K562 (cell line): ENCODE results near the gene ADAMTSL3. TPM values are rescaled to one million over a fixed set of nuclear protein-coding genes. Genes with fewer than 3 reads are reported as not detected.
A peak's percentile ranks its signal among the peaks of the same experiment; 100 is the strongest.

Experiments
- ATAC-seq: fragments of 200-7000 bp; cut with Tn5 transposase; 3 replicates; pipeline ENCODE4 v1.9.1; 2020; ENCODE audit warnings: moderate library complexity
- BruUV-seq: library from RNA; stranded (reverse); fragments of 400-500 nt; replicated peaks from 2 replicates; lab custom pipeline; 2021; lab: Mats Ljungman, UMichigan
- CTCF ChIA-PET: fragments of 300-600 bp; formaldehyde crosslinking; extraction: SDS; loops from one replicate; lab custom pipeline; 2021; ENCODE audit warnings: low intra/inter-chr PET ratio; lab: Yijun Ruan, JAX
- POLR2A ChIA-PET: fragments of 300-600, 350-650 bp; sonication (Branson Sonifier 250); formaldehyde crosslinking; extraction: SDS; loops from one replicate; lab custom pipeline; 2021; ENCODE audit warnings: antibody characterized with exemption, inconsistent platforms; lab: Yijun Ruan, JAX
- DNase-seq, 4 experiments: peaks; one replicate each; pipeline versions ENCODE4 v3.0.0 to v3.0.0-alpha.2; 2011 to 2018; ENCODE audit warnings: low spot score in 3 of 4, mixed read lengths in 3 of 4; ENCODE audit errors: extremely low read depth in 1 of 4
- FAIRE-seq: peaks from 2 replicates; lab custom pipeline; 2011; peaks lifted over from hg19 to GRCh38; lab: Jason Lieb, UNC
- H2AFZ ChIP-seq: 2 replicates; pipeline ENCODE4 v1.6.0; 2011; ENCODE audit warnings: low read depth, low read length, control low read depth, inconsistent platforms
- H3K27ac ChIP-seq: fragments of 200-600 bp; 3 replicates; pipeline ENCODE4 v1.8.0; 2011; ENCODE audit warnings: low read depth, mild to moderate bottlenecking, control low read depth, inconsistent platforms, low read length, moderate library complexity, mixed read lengths; ENCODE audit errors: extremely low read depth
- H3K27me3 ChIP-seq, 2 experiments: fragments of 300-600 bp in 1 of 2; 2 replicates in 1 of 2; 3 replicates in 1 of 2; pipeline versions ENCODE4 v1.6.0 to v1.8.0; 2011; ENCODE audit warnings: inconsistent platforms in 2 of 2, low read length in 2 of 2, mild to moderate bottlenecking in 1 of 2, mixed read lengths in 1 of 2, moderate library complexity in 1 of 2; ENCODE audit not compliant: control insufficient read depth in 2 of 2, insufficient read depth in 2 of 2
- H3K36me3 ChIP-seq: fragments of 300-600 bp; 3 replicates; pipeline ENCODE4 v1.8.0; 2011; ENCODE audit warnings: mild to moderate bottlenecking, low read length, inconsistent platforms; ENCODE audit not compliant: control insufficient read depth, insufficient read depth
- H3K4me1 ChIP-seq, 2 experiments: fragments of 200-600 bp in 1 of 2; replicated peaks in 1 of 2; 2 replicates in 1 of 2; 3 replicates in 1 of 2; pipeline versions ENCODE4 v1.5.1 to v1.8.0; 2011; ENCODE audit warnings: inconsistent platforms in 2 of 2, low read length in 2 of 2, mild to moderate bottlenecking in 1 of 2, mixed read lengths in 1 of 2, moderate library complexity in 1 of 2; ENCODE audit not compliant: control insufficient read depth in 2 of 2, insufficient read depth in 2 of 2
- H3K4me2 ChIP-seq: 2 replicates; pipeline ENCODE4 v1.6.1; 2011; ENCODE audit warnings: low read length, control low read depth, inconsistent platforms, mixed read lengths; ENCODE audit not compliant: insufficient read depth
- H3K4me3 ChIP-seq: fragments of 200-600 bp; sonication (generic), shearing (Covaris generic); 2 replicates; pipeline ENCODE4 v1.5.1; 2016; ENCODE audit warnings: control low read depth, inconsistent platforms
- H3K79me2 ChIP-seq: fragments of 200-600 bp; 3 replicates; pipeline ENCODE4 v1.8.0; 2011; ENCODE audit warnings: low read length, inconsistent platforms; ENCODE audit not compliant: control insufficient read depth, insufficient read depth
- H3K9ac ChIP-seq, 2 experiments: 2 replicates each; pipeline versions ENCODE4 v1.6.0 to v1.6.1; 2011; ENCODE audit warnings: low read depth in 2 of 2, low read length in 2 of 2, control low read depth in 1 of 2, inconsistent platforms in 1 of 2, mild to moderate bottlenecking in 1 of 2, mixed read lengths in 1 of 2; ENCODE audit not compliant: insufficient read depth in 1 of 2
- H3K9me1 ChIP-seq: one replicate; pipeline ENCODE4 v1.6.0; 2011; ENCODE audit warnings: inconsistent platforms, mild to moderate bottlenecking, low read length, moderate library complexity; ENCODE audit not compliant: control insufficient read depth, insufficient read depth
- H3K9me3 ChIP-seq: replicated peaks from 2 replicates; pipeline ENCODE4 v1.5.1; 2011; ENCODE audit warnings: low read depth, low read length, inconsistent platforms; ENCODE audit not compliant: control insufficient read depth, insufficient read depth
- H4K20me1 ChIP-seq: replicated peaks from 2 replicates; pipeline ENCODE4 v1.6.1; 2011; ENCODE audit warnings: low read length, inconsistent platforms, mixed read lengths; ENCODE audit not compliant: control insufficient read depth, insufficient read depth
- CSDE1 ChIP-seq, 2 experiments: fragments of 450-650 bp; IDR thresholded peaks; 2 replicates each; pipeline ENCODE4 v1.6.1; 2016; ENCODE audit warnings: mild to moderate bottlenecking in 1 of 2
- DEAF1 ChIP-seq: fragments of 450-650 bp; formaldehyde crosslinking; IDR thresholded peaks from 2 replicates; pipeline ENCODE4 v1.4.0; 2020; ENCODE audit warnings: mild to moderate bottlenecking, moderate library complexity
- ELF1 ChIP-seq: fragments of 200-800 bp; sonication (Bioruptor generic); IDR thresholded peaks from 2 replicates; pipeline ENCODE4 v1.6.1; 2016; ENCODE audit warnings: missing genetic modification characterization, missing compliant biosample characterization
- ELF2 ChIP-seq: fragments of 250-450 bp; sonication (Bioruptor Pico); IDR thresholded peaks from 2 replicates; pipeline ENCODE4 v1.5.0; 2021; ENCODE audit warnings: mild to moderate bottlenecking
- NONO ChIP-seq, 2 experiments: fragments of 200-400 bp in 1 of 2; fragments of 450-650 bp in 1 of 2; formaldehyde crosslinking in 1 of 2; IDR thresholded peaks; 2 replicates each; pipeline ENCODE4 v1.6.1; 2017; ENCODE audit warnings: low read depth in 2 of 2, mild to moderate bottlenecking in 2 of 2, moderate library complexity in 2 of 2, low read length in 1 of 2
- NR3C1 ChIP-seq: sonication (generic); formaldehyde crosslinking; IDR thresholded peaks from 2 replicates; pipeline ENCODE4 v1.8.1; 2022; ENCODE audit warnings: missing genetic modification reagents
- RFX1 ChIP-seq: fragments of 450-650 bp; IDR thresholded peaks from 2 replicates; pipeline ENCODE4 v1.6.1; 2016; ENCODE audit warnings: mild to moderate bottlenecking, moderate library complexity
- ZNF121 ChIP-seq: sonication (generic); formaldehyde crosslinking; conservative IDR thresholded peaks from 2 replicates; pipeline ENCODE4 v1.8.0; 2022; ENCODE audit warnings: missing genetic modification reagents
- ZNF175 ChIP-seq: fragments of 200-800 bp; sonication (Bioruptor generic); IDR thresholded peaks from 2 replicates; pipeline ENCODE4 v1.6.1; 2016; ENCODE audit warnings: low read depth, mild to moderate bottlenecking, missing genetic modification characterization, missing compliant biosample characterization
- ZNF318 ChIP-seq, 2 experiments: fragments of 450-650 bp; IDR thresholded peaks; 2 replicates each; pipeline ENCODE4 v1.6.1; 2016; ENCODE audit warnings: mild to moderate bottlenecking in 2 of 2, borderline replicate concordance in 1 of 2, low read depth in 1 of 2, moderate library complexity in 1 of 2
- WGBS: fragments of 100-300 bp; shearing (Covaris generic); methylation state at CpG from one replicate; pipeline ENCODE4 v1.1.6; 2016; ENCODE audit warnings: low coverage, mixed read lengths; ENCODE audit not compliant: insufficient coverage; ENCODE audit errors: missing lambda C conversion rate; 5-methylcytosine and 5-hydroxymethylcytosine counted together
- in situ Hi-C: fragments of 300-500 bp; cut with MboI; formaldehyde crosslinking; loops from 4 replicates; pipeline ENCODE4 v1.15.0; 2018; ENCODE audit warnings: inconsistent platforms, mixed read lengths
- intact Hi-C: fragments of 100-400 bp; cut with micrococcal nuclease; formaldehyde crosslinking; loops from 2 replicates; pipeline ENCODE4 v1.14.2; 2022
- polyA plus RNA-seq, 8 experiments: library from polyadenylated mRNA; depleted of rRNA in 4 of 8; stranded (reverse) in 5 of 8; unstranded in 3 of 8; fragments of >200 nt; fragmentation: Nextera tagmentation in 2 of 8; fragmentation: Illumina TruSeq in 1 of 8; extraction: Ambion mirVana in 2 of 8; extraction: Trizol in 1 of 8; gene quantifications; 2 replicates each; pipeline versions ENCODE4 v1.2.1 to v1.2.3, GENCODE V29; 2011 to 2014; ENCODE audit warnings: inconsistent platforms in 1 of 8, missing spikeins in 1 of 8
- total RNA-seq, 7 experiments: library from RNA; depleted of rRNA in 6 of 7; stranded (reverse); fragments of >200 nt in 6 of 7; fragmentation: Illumina TruSeq in 2 of 7; extraction: Trizol in 2 of 7; gene quantifications; 2 replicates each; pipeline versions ENCODE4 v1.2.1 to v1.2.3, GENCODE V29; 2011 to 2021; ENCODE audit warnings: low replicate concordance in 1 of 7
- TF ChIP-seq, protein P1 (sequence below): sonication (generic); formaldehyde crosslinking; IDR thresholded peaks from 2 replicates; pipeline ENCODE4 v1.9.0; 2022; ENCODE audit warnings: mild to moderate bottlenecking, missing genetic modification reagents
- TF ChIP-seq, protein P2 (sequence below): sonication (generic); formaldehyde crosslinking; IDR thresholded peaks from 2 replicates; pipeline ENCODE4 v1.8.1; 2023; ENCODE audit warnings: mild to moderate bottlenecking, missing genetic modification reagents

Gene ADAMTSL3
- total and polyA plus RNA-seq, 9 of the 15 experiments (the other 6 are each of a cell fraction or from before 2014, with no cell fraction given): 0.01 to 0.18 (median 0.07) TPM; not detected in 3

- H3K36me3 ChIP-seq: no peaks in the 10 kb centered on the region
- H3K27me3 ChIP-seq: peaks cover 3 to 36% of the 10 kb centered on the region in 2 experiments; a peak in 3 of 5 replicates
- H3K79me2 ChIP-seq: no peaks in the 10 kb centered on the region
- ATAC-seq: no peak
- no peak overlapping the region for H3K4me2 ChIP-seq
- no peaks in the 10 kb centered on the region for H3K9me3 ChIP-seq
- CTCF ChIA-PET: no interaction called here
- DNase-seq: peak in 1 of 4 experiments; percentile 4
- in situ Hi-C loops (no loop called here), intact Hi-C loops (no loop called here)
- no peaks in the 10 kb centered on the region for H4K20me1 ChIP-seq
- no peak overlapping the region for H3K4me3 ChIP-seq
- POLR2A ChIA-PET: interaction anchor here (0.6 kb wide), 1 partner anchor 10 kb away, joined by 3 read pairs; no protein-coding TSS in a partner anchor
- no peak overlapping the region for H3K27ac ChIP-seq
- H3K9me1 ChIP-seq: no peaks in the 10 kb centered on the region
- no peak overlapping the region for H3K9ac ChIP-seq
- FAIRE-seq: no peak
- H2AFZ ChIP-seq: no peak overlapping the region
- BruUV-seq: no TSS peak
- 9% methylated on average over 14 of the region's 18 CpGs for WGBS
- H3K4me1 ChIP-seq: no peaks in the 10 kb centered on the region
- TF ChIP-seq CSDE1 (IDR thresholded peaks at IDR 0.05) (no peak), RFX1 (no peak), ELF2 (CRISPR knock-in tag) (no peak), NR3C1 (CRISPR knock-in tag) (no peak), NONO (IDR thresholded peaks at IDR 0.05; ENCODE audit: low read depth in 2 of 2, low read length in 1 of 2) (no peak), ELF1 (tag) (no peak), ZNF175 (no peak), ZNF121 (CRISPR knock-in tag) (no peak), ZNF318 (IDR thresholded peaks at IDR 0.05; ENCODE audit: borderline replicate concordance in 1 of 2, low read depth in 1 of 2) (no peak), DEAF1 (no peak)
- TF ChIP-seq, protein P1, sequence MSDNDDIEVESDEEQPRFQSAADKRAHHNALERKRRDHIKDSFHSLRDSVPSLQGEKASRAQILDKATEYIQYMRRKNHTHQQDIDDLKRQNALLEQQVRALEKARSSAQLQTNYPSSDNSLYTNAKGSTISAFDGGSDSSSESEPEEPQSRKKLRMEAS (CRISPR knock-in tag): no peak
- TF ChIP-seq, protein P2, sequence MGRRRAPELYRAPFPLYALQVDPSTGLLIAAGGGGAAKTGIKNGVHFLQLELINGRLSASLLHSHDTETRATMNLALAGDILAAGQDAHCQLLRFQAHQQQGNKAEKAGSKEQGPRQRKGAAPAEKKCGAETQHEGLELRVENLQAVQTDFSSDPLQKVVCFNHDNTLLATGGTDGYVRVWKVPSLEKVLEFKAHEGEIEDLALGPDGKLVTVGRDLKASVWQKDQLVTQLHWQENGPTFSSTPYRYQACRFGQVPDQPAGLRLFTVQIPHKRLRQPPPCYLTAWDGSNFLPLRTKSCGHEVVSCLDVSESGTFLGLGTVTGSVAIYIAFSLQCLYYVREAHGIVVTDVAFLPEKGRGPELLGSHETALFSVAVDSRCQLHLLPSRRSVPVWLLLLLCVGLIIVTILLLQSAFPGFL (CRISPR knock-in tag): no peak
Measured at GRCh38 chr15:83653288-83653638, 660 bp upstream of the ADAMTSL3 start.
